Adipocyte (in vitro differentiated cells): ENCODE results near the gene GRIK4.
A peak's percentile ranks its signal among the peaks of the same experiment; 100 is the strongest.
"Not testable (repeated sequence)": the region's sequence is repeated elsewhere in the genome, so short reads cannot be mapped to it uniquely, and the experiment has no call there.

ENCODE experiments used
- DNase-seq: peaks from one replicate; pipeline ENCODE4 v3.0.0-alpha.2; 2015; ENCODE audit warnings: low read depth
- H3K27me3 ChIP-seq: replicated peaks from 2 replicates; pipeline ENCODE4 v1.7.0; 2013; ENCODE audit warnings: mild to moderate bottlenecking, low read length, moderate library complexity; ENCODE audit not compliant: control insufficient read depth, insufficient read depth
- H3K36me3 ChIP-seq: 2 replicates; pipeline ENCODE4 v1.7.0; 2013; ENCODE audit warnings: low read length, mild to moderate bottlenecking, moderate library complexity; ENCODE audit not compliant: control insufficient read depth, insufficient read depth, severe bottlenecking
- H3K4me1 ChIP-seq: 2 replicates; pipeline ENCODE4 v1.7.0; 2013; ENCODE audit warnings: mild to moderate bottlenecking, low read length, moderate library complexity; ENCODE audit not compliant: control insufficient read depth, insufficient read depth
- H3K4me3 ChIP-seq: 2 replicates; pipeline ENCODE4 v1.7.0; 2013; ENCODE audit warnings: mild to moderate bottlenecking, low read length, moderate library complexity
- H3K9ac ChIP-seq: 2 replicates; pipeline ENCODE4 v1.7.0; 2013; ENCODE audit warnings: mild to moderate bottlenecking, low read length, moderate library complexity
- H3K9me3 ChIP-seq: 2 replicates; pipeline ENCODE4 v1.7.0; 2013; ENCODE audit warnings: mild to moderate bottlenecking, low read length, moderate library complexity; ENCODE audit not compliant: control insufficient read depth

Gene GRIK4

GRCh38 chr11:121024989-121025388 lies 513.4 kb downstream of the GRIK4 start:
- peak; percentile 41 for DNase-seq
- Histone ChIP-seq H3K4me1 (peaks cover 20% of the 10 kb centered on the region), H3K9me3 (no peaks in the 10 kb centered on the region), H3K36me3 (no peaks in the 10 kb centered on the region), H3K27me3 (no peaks in the 10 kb centered on the region), H3K4me3 (peak overlapping the region; percentile 80), H3K9ac (peak overlapping the region; percentile 90)

DNA sequence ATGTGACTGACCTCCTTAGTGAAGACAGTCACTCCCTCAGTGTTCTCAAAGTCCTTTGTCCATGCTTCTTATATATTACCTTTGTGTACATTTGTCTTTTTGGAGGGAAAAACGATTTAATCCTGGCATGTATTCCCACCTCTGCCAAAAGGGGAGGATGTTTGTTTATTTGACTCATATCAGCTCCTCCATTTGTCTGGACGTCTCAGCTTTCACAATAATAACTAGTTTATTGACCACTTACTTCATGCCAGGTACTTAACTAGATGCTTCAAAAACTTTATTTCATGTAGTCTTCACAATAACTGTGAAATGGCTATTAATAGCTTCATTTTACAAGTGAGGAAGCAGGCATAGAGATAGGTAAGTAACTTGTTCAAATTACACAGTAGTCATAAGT lies 517.6 kb downstream of the GRIK4 start:
- no peak for DNase-seq
- peaks cover 25% of the 10 kb centered on the region for H3K4me1 ChIP-seq
- H3K27me3 ChIP-seq, result no peaks in the 10 kb centered on the region
- no peak overlapping the region for H3K4me3 ChIP-seq
- H3K9me3 ChIP-seq, result no peaks in the 10 kb centered on the region
- no peak overlapping the region for H3K9ac ChIP-seq
- no peaks in the 10 kb centered on the region for H3K36me3 ChIP-seq

- H3K36me3 ChIP-seq, result no peaks in the 10 kb centered on the region
These were observed 518.4 kb downstream of the GRIK4 start for GRCh38 chr11:121029813-121030445.

GRCh38 chr11:121031167-121031566 lies 519.6 kb downstream of the GRIK4 start:
- no peaks in the 10 kb centered on the region for H3K9me3 ChIP-seq
- no peaks in the 10 kb centered on the region for H3K36me3 ChIP-seq
- no peak overlapping the region for H3K4me3 ChIP-seq
- H3K4me1 ChIP-seq, result peaks cover 12% of the 10 kb centered on the region
- H3K27me3 ChIP-seq, result no peaks in the 10 kb centered on the region
- no peak overlapping the region for H3K9ac ChIP-seq
- no peak for DNase-seq

More at GRCh38 chr11:121029813-121030445, 518.4 kb downstream of the GRIK4 start:
- H3K9ac ChIP-seq, result no peak overlapping the region
- H3K4me1 ChIP-seq, result peaks cover 20% of the 10 kb centered on the region
- H3K4me3 ChIP-seq, result no peak overlapping the region
- no peaks in the 10 kb centered on the region for H3K27me3 ChIP-seq
- H3K9me3 ChIP-seq, result no peaks in the 10 kb centered on the region
- DNase-seq, result no peak

DNA sequence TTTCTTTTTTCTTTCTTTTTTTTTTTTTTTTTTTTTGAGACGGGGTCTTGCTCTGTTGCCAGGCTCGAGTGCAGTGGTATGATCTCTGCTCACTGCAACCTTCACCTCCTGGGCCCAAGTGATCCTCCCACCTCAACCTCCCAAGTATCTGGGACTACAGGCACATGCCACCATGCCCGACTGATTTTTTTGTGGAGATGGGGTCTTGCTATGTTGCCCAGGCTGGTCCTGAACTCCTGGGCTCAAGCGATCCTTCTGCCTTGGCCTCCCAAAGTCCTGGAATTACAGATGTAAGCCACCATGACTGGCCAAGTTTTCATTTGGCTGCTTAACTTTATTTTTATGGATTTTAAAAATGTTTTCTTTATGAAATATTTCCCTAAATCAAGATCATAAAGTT lies 520.1 kb downstream of the GRIK4 start:
- not testable (repeated sequence) for H3K27me3 ChIP-seq, DNase-seq, H3K9me3 ChIP-seq, H3K36me3 ChIP-seq, H3K4me3 ChIP-seq, H3K9ac ChIP-seq
- peaks cover 12% of the 10 kb centered on the region for H3K4me1 ChIP-seq

- H3K27me3 ChIP-seq, result no peaks in the 10 kb centered on the region
- no peaks in the 10 kb centered on the region for H3K36me3 ChIP-seq
- peaks cover 12% of the 10 kb centered on the region for H3K4me1 ChIP-seq
- H3K9ac ChIP-seq, result no peak overlapping the region
- no peak for DNase-seq
- no peak overlapping the region for H3K4me3 ChIP-seq
- no peaks in the 10 kb centered on the region for H3K9me3 ChIP-seq
These were observed 521.0 kb downstream of the GRIK4 start for GRCh38 chr11:121032546-121032945.

DNA sequence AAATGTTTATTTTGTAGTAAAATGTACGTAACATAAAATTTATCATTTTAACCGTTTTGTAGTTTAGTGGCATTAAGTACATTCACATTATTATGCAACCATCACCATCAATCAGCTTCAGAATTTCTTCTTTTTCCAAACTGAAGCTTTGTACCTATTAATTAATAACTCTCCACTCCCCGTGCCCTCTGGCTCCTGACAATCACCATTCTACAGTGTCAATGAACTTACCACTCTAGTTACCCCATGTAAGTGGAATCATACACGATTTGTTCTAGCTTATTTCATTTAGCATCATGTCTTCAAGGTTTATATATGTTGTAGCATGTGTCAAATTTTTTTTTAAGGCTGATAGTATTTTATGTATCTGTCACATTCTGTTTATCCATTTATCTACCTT lies 522.1 kb downstream of the GRIK4 start:
- Histone ChIP-seq H3K4me3 (no peak overlapping the region), H3K36me3 (no peaks in the 10 kb centered on the region), H3K27me3 (no peaks in the 10 kb centered on the region), H3K9ac (no peak overlapping the region), H3K4me1 (peaks cover 12% of the 10 kb centered on the region), H3K9me3 (no peaks in the 10 kb centered on the region)
- DNase-seq, result no peak

GRCh38 chr11:121035169-121035755 lies 523.7 kb downstream of the GRIK4 start:
- Histone ChIP-seq H3K9me3 (no peaks in the 10 kb centered on the region), H3K36me3 (no peaks in the 10 kb centered on the region), H3K4me3 (no peak overlapping the region), H3K4me1 (peaks cover 12% of the 10 kb centered on the region), H3K9ac (no peak overlapping the region), H3K27me3 (no peaks in the 10 kb centered on the region)
- DNase-seq, result no peak

GRCh38 chr11:121035780-121036179 lies 524.2 kb downstream of the GRIK4 start:
- Histone ChIP-seq H3K36me3 (no peaks in the 10 kb centered on the region), H3K9me3 (no peaks in the 10 kb centered on the region), H3K9ac (no peak overlapping the region), H3K4me3 (no peak overlapping the region), H3K27me3 (no peaks in the 10 kb centered on the region), H3K4me1 (peaks cover 12% of the 10 kb centered on the region)
- DNase-seq, result no peak

GRCh38 chr11:121037016-121037415 lies 525.5 kb downstream of the GRIK4 start:
- no peak for DNase-seq
- no peaks in the 10 kb centered on the region for H3K36me3 ChIP-seq
- no peaks in the 10 kb centered on the region for H3K27me3 ChIP-seq
- H3K4me3 ChIP-seq, result no peak overlapping the region
- H3K9me3 ChIP-seq, result no peaks in the 10 kb centered on the region
- no peak overlapping the region for H3K9ac ChIP-seq
- peaks cover 12% of the 10 kb centered on the region for H3K4me1 ChIP-seq
